ENCODE measurements around the gene CPLX4.

GRCh38 chr18:59300676-59301285 is 17.7 kb downstream of the CPLX4 start:
- TF ChIP-seq, protein P1, sequence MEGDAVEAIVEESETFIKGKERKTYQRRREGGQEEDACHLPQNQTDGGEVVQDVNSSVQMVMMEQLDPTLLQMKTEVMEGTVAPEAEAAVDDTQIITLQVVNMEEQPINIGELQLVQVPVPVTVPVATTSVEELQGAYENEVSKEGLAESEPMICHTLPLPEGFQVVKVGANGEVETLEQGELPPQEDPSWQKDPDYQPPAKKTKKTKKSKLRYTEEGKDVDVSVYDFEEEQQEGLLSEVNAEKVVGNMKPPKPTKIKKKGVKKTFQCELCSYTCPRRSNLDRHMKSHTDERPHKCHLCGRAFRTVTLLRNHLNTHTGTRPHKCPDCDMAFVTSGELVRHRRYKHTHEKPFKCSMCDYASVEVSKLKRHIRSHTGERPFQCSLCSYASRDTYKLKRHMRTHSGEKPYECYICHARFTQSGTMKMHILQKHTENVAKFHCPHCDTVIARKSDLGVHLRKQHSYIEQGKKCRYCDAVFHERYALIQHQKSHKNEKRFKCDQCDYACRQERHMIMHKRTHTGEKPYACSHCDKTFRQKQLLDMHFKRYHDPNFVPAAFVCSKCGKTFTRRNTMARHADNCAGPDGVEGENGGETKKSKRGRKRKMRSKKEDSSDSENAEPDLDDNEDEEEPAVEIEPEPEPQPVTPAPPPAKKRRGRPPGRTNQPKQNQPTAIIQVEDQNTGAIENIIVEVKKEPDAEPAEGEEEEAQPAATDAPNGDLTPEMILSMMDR (IDR thresholded peaks at IDR 0.05), result no peak
- no peak for TF ChIP-seq POLR2A (IDR thresholded peaks at IDR 0.05)
